NCI-H1436 treated with DMSO at 0.1 percent for 48 hours (cell line): ENCODE results near the gene SRRM2.

Experiments used
- DNase-seq: peaks from one replicate; lab custom pipeline; 2025; lab: John Stamatoyannopoulos, UW

The SRRM2 gene

DNA sequence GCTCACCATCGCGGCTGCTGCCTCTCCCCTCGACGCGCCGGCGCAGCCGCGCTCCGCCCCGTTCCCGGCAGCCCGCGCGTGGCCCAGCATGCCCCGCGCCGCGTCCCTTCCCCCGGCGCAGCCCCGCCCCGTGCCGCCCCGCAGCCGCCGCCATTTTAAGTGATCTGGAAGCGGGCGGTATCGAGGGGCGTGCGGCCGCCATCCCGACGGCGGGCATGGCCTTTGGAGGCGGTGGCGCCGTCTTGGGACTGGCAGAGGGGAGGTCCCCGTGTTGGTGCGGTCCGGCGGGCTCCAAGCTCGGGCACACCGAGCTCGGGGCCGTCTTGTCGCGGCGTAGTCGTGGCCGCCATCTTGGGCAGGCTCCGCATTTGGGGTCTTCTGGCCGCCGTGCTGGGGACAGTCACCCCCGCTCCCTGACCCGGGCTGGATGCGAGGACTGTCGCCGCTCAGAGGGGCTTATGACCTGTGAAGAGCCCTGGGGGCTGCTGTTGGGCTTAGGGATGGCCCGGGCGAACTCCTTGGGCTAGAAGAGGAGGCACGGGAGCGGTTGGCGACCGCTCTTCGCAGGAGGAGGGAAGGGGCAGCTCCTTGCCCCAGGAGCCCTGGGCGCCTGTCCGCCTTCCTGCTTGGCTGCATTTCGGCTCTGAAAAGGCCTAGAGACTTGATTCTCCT lies 24.9 kb downstream of the SRRM2 start, which contains the start of gene ELOB:
Gene ELOB, minus strand, starts transcription at position 50 of the 672 bp plus-strand sequence. Its CDS starts 41 bp downstream, at position 9.
- no peak for DNase-seq

DNA sequence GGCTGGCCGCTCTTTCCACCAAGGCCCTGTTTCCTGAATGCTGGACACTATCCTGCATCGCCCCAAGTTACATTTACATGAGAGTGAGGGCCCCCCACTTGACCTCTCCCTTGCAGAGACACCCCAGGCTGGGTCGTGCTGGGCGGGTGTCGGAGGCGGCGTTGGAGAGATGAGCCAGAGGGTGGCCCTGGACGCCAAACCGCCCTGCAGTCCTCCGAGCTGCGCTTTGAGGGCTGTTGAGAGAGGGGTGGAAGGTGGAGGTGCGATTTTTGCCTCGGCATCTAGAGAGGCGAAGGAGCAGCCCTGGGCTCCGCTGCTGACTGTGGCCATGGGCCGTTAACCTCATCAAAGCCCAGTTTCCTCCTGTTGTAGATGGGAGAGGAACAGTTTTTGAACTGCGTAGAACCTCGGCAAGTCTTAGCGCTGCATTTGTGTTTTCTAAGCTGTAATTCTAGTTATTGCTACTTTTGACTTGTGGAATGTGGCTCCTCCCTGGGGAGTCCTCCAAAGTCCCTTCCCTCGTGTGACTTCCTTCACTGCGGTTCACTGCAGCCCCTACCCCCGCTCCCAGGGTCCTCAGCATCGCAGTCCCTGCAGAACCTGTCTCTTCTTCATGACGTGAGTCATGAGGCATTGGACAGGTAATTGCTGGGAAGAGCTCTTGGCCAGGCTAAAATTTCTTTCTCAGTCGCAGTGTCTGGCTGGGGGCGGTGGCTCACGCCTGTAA lies 25.6 kb downstream of the SRRM2 start:
- no peak for DNase-seq

DNA sequence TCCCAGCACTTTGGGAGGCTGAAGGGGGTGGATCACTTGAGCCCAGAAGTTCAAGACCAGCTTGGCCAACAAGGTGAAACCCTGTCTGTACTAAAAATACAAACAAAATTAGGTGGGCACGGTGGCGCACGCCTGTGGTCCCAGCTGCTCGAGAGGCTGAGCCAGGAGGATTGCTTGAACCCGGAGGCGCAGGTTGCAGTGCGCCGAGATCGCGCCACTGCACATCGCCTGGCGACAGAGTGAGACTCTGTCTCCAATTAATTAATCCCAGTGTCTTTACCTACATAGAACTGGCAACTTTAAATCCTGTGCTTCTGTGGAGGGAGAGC lies 26.2 kb downstream of the SRRM2 start:
- no peak for DNase-seq

- DNase-seq: no peak
These were observed 26.9 kb downstream of the SRRM2 start for GRCh38 chr16:2779151-2779920.

DNA sequence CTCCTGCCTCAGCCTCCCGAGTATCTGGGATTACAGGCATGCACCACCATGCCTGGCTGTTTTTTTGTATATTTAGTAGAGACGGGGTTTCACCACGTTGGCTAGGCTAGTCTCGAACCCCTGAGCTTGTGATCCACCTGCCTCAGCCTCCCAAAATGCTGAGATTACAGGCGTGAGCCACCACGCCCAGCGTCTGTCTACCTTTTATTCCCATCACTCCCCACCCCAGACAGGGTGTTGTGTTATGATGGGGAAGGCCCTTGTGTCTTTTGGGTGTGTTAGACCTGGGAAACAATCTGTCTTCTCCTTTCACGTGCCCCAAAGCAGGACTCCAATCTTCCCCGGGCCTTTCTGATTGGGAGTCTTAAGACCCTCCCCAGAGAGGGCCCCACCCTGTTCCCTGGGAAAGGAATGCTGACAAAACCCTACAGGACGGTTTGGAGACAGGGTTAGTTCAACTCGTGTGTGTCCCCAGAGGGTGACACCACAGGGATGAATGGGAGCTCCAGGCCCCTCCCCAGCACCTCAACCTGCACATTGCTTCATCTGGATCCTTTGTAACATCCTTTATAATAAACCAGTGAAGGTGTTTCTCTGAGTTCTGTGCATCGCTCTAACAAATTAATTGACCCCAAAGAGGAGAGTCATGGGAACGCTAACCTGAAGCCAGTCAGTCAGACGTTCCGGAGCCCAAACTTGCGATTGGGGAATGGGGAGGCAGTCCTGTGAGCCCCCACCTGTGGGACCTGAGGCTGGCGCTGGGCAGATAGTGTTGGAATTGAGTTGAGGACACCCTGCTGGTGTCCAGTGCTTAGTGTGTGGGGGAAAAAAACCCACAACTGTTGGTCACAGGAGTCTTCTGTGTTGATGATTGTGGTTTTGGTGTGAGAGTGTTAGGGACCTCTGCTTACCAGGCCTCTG lies 27.8 kb downstream of the SRRM2 start:
- no peak for DNase-seq

- no peak for DNase-seq
These were observed 30.3 kb downstream of the SRRM2 start for GRCh38 chr16:2782583-2783351.

- no peak for DNase-seq
These were observed 31.3 kb downstream of the SRRM2 start for GRCh38 chr16:2783581-2784357.

DNA sequence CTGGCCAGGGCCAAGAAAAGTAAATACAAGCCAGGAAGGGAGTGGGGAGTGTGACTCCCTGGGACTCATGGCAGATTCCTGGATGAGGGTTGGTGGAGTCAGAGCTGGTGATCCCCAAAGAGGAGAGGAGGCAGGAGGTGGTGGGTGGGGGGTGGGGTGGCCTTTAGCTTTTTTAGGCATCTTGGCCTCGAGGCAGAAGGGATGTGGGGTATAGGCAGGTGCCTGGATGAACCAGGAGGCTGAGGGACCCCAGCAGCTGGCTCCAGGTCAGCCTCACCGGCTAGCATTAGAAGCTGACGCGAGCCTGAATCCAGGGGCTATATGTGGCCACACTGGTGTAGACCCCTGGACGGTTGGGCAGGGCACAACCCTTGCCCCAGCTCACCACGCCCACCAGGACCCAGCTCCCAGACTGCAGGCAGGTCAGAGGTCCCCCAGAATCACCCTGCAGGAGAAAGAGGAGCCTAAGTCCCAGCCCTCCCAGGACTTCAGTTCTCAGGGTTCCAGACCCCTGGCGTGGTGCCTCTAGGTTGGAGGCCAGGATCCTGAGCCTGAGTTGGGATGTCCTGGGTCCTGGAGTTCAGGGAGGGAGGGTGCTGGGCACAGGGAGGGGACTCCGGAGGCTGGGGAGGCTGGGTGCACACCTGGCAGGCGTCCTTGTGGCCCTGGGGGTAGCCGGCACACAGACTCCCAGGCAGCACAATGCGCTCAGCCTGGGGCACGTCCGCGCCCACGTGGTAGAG lies 32.1 kb downstream of the SRRM2 start:
- no peak for DNase-seq

GRCh38 chr16:2785101-2785991 lies 32.9 kb downstream of the SRRM2 start:
- DNase-seq: no peak

- DNase-seq: no peak
These were observed 33.8 kb downstream of the SRRM2 start for GRCh38 chr16:2786061-2786825.

- DNase-seq: no peak
These were observed 34.4 kb downstream of the SRRM2 start for GRCh38 chr16:2786826-2787151.

DNA sequence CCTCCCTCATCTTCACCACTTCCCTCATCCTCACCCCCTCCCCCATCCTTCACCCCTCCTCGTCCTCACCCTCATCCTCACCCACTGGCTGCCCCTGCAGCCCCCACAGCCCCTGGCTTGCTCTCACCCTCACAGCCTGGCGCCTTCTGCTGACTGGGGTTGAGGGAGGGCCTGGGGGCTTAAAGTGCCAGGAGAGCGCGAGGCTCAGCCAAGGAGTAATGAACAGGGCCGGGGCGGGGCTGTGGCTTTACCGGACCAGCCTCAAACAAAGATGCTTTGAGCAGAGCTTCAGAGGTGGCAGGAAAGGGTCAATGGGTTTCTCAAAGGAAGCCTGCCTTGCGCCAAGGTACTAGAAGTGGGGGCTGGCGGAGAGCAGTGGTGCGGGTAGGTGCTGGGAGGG lies 35.0 kb downstream of the SRRM2 start, which contains the start of gene PRSS33:
Gene PRSS33, minus strand, starts transcription at position 155 of the 400 bp plus-strand sequence. CDS start 1,013 bp downstream, outside the sequence.
- DNase-seq: no peak

DNA sequence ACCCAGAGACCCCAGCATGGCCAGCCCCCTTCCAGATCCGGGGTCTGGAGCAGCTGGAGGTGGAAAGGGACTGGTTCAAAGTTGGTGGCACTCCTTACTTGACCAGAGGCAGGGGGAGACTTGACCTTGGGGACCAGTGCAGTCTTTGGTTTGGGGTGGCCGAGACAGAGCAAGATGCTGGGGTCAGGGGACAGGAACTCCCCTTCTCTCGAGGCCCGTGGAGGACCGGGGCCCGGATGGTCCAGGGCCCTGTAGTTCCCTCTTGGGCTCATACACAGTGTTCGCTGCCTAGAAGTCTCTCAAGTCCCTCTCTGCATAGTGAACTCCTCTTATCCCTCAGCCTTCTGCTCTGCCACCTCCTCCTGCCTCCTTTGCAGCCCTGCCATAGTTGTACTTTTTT lies 35.5 kb downstream of the SRRM2 start:
- no peak for DNase-seq

DNA sequence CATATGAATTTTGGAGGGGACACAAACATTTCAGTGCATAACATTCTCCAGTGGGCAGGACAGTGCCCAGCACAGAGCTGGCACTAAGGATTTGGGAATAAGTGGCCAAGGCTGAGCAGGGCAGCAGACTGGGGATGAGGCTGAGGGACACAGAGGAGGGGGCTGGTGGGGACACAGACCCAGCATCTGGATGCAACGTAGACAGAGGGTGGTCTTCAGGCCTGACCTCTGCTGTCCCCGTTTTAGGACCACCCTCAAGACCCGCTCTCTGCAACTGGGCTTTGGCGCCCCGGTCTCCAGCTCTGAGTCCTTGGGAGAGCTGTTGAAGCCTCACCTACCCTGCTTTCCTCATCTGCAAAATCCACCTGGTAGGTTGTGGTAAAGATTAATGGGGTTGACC lies 38.2 kb downstream of the SRRM2 start:
- no peak for DNase-seq

GRCh38 chr16:2791174-2791573 lies 38.7 kb downstream of the SRRM2 start:
- DNase-seq: no peak

DNA sequence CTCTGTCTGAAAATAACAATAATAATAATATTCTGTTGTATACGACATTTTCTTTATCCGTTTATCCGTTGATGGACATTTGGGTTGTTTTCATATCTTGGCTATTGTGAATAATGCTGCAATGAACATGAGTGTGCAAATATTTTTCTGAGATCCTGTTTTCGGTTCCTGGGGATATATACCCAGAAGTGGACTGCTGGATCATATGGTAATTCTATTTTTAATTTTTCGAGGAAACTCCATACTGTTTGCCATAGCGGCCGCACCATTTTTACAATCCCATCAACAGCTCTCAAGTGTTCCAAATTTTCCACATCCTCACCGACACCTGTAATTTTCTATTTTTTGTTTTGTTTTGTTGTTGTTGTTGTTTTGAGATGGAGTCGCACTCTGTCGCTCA lies 40.5 kb downstream of the SRRM2 start:
- DNase-seq: no peak

- no peak for DNase-seq
These were observed 43.1 kb downstream of the SRRM2 start for GRCh38 chr16:2795395-2796143.
